HG03175 (cell line): ENCODE results near the gene VGLL1.

Experiments
- ATAC-seq: cut with Tn5 transposase; IDR thresholded peaks from one replicate; pipeline ENCODE4 v1.9.1; 2021; ENCODE audit warnings: mild to moderate bottlenecking, moderate library complexity; ENCODE audit not compliant: unreplicated experiment

Gene VGLL1, protein sequence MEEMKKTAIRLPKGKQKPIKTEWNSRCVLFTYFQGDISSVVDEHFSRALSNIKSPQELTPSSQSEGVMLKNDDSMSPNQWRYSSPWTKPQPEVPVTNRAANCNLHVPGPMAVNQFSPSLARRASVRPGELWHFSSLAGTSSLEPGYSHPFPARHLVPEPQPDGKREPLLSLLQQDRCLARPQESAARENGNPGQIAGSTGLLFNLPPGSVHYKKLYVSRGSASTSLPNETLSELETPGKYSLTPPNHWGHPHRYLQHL

GRCh38 chrX:136531951-136532350 lies at the start of gene VGLL1:
Gene VGLL1 (plus strand): TSS chrX:136532215. CDS start chrX:136536021, 3,806 bp downstream.
- ATAC-seq: no peak

DNA sequence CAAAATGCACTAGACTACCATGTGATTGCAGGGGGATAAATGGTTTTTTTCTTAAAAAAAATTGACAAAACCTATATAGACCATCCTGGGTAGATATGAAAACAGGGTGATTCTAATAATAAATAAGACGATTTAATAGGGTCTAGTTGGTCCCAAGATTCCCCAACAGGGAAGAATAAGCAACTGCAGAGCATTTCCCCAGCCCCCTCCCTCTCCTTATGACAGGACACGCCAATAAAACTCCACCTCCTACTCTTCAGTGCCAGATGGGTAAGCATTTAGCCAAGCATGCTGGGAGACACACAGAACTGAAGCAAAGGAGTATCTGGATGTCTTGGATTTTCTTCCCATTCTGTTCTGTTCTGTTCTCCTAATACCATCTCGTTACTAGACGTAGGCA lies 44.4 kb upstream of the VGLL1 start, which contains the start of gene BRS3:
Gene BRS3 (plus strand): TSS at position 301 of the 400 bp plus-strand sequence. CDS start 168 bp downstream, outside the sequence.
- no peak for ATAC-seq

DNA sequence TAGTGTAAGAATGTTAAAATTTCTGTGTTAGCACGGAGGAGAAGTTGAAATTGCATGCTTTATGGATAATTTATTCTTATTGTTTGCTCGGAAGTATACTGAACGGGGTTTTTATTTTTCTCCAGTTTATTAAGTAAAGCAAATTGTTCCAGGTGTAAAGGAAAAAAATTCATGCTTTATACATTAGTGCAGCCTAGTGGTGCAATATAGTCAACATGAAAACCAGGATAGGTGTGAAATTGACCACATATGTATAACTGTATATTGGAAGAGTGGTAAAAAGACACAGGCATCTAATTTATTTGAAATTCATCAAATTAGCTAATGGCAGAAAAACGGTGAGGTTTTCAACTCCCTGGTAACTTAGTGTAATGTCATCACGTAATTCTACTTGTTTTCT lies 43.3 kb upstream of the VGLL1 start:
- ATAC-seq: no peak

DNA sequence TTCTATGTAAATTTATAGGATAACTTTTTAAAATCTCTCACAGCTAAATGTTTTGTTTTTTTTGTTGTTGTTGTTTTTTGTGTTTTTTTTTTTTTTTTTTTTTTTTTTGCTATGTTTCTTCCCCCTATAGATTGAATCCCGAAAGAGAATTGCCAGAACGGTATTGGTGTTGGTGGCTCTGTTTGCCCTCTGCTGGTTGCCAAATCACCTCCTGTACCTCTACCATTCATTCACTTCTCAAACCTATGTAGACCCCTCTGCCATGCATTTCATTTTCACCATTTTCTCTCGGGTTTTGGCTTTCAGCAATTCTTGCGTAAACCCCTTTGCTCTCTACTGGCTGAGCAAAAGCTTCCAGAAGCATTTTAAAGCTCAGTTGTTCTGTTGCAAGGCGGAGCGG lies 40.2 kb upstream of the VGLL1 start:
- no peak for ATAC-seq

- ATAC-seq: no peak
Observed at GRCh38 chrX:136493011-136493410, 39.0 kb upstream of the VGLL1 start.

- no peak for ATAC-seq
Observed at GRCh38 chrX:136495043-136495442, 37.0 kb upstream of the VGLL1 start.

DNA sequence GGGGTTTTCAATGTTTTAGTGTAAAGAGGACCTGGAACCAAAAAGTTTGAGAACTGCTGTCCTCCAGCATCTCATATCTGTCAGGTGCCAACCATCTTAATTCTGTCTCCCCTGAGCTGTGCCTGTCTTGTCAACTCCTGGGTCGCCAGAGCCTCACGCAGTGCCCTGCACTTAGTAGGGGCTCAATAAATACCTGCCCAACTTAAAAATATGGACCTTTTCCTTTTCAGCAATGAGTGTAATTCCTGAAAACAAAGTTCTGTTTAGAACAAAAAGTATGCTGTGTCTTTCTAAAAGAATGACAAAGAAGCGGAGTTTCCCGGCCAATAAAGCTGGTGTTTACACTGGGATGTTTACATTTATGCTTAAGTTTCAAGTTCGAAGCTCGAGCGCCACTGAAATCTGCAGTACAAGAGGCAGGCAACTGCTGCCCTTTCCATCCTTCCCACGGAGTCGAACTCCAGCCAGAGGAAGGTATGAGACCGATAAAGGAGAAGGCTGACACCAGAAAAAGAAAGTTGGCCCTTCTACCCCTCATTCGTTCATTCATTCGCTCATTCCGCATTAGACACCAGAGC lies 35.7 kb upstream of the VGLL1 start:
- peak; percentile 3 for ATAC-seq

DNA sequence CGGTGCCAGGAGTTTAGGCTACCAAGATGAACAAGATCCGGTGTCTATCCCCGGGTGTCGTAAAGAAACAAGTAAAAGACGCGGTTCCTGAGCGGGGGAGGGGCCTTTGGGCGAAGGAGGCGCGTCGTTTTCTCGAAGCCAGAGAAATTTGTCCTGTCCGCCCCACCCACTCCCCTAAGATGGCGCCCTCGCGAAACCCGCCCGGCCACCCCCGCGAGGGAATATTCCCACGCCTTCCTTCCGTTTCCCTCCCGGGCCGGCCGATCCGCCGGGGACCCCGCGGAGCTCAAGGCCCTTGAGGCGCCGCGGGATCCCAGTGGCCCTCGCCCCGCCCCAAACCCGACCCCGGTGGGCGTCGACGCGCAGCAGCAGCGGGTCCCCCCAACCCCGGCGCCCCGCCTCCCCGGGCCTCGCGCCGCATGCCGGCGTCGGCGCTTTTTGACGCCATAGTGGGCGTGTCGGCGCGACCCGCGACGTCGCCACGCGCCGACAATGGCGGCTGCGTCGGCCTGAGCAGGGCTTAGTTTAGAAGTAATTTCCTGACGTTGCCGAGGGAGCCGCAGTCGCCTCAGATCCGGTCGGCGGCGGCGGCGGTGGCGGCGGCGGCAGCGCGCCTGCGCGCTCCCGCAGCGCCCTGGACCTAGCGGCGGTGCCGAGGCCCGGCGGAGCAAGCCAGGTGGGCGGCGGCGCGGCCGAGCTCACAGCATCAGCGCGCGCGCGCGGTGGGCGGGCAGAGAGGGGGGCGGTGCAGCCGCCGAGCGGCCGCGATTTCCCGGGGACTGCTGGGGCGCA lies 35.1 kb upstream of the VGLL1 start:
- ATAC-seq: peak; percentile 82

- peak; percentile 16 for ATAC-seq
Observed at GRCh38 chrX:136497556-136498052, 34.4 kb upstream of the VGLL1 start, which contains the start of gene HTATSF1. Gene HTATSF1 (plus strand): TSS chrX:136497592. CDS start chrX:136497685, 93 bp downstream.

GRCh38 chrX:136519069-136519468 lies 12.9 kb upstream of the VGLL1 start:
- ATAC-seq: no peak

- ATAC-seq: no peak
Observed at GRCh38 chrX:136523770-136524169, 8.2 kb upstream of the VGLL1 start.

DNA sequence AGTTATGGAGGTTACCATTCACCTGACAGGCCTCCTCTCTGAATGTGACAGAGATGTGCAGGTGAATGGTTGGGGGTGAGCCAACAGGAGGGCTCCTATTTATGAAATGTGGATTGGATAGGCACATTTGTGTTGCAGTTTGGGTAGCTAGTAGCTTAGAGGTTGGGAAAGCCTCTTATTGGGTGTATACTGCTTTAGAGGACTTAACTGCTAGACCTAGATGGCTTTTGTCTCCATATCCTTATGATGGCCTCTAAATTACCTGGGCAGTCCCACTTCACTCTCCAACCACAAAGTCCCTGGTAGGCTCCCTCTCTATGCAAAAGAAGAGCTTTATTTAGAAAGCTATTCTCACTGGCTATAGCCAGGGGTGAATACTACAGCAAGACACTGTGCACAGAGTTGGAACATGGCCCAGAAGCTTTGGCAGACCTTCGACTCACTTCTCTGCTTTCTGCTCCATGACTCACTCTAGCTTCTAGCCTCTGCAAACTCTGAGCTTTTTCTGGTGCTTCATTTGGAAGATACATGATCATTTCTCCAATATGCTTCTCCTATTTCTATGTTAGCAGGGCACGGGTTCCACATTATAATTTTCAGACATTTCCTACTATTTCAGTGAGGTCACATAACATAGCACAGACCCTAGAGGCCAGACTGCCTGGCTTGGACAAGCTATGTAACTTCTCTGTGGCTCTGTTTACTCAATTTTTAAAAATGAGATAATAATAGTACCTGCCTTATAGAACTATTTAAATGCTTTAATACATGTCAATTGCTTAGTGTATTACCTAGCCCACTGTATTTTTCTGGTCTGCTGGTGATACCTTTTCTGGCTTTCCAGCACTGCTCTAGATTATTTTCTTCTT lies 6.0 kb upstream of the VGLL1 start:
- no peak for ATAC-seq

GRCh38 chrX:136528645-136529315 lies 3.2 kb upstream of the VGLL1 start:
- ATAC-seq: no peak

- no peak for ATAC-seq
Observed at GRCh38 chrX:136529795-136530194, 2.2 kb upstream of the VGLL1 start.

DNA sequence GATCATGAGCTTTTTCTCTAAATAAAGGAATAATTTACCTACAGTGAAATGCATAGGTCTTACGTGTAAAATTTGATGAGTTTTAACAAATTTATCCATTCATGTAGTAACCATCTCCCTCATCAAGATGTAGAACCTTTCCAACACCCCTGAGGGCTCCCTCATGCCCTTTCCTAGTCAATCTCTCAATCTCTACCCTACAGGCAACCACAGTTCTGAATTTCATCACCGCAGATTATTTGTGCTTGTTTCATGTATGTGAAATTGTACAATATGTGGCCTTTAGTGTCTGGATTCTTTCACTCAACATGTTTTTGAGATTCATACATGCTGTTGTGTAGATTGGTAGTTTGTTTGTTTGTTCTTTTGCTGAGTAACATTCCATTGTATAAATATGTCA lies 2.1 kb downstream of the VGLL1 start:
- ATAC-seq: no peak

DNA sequence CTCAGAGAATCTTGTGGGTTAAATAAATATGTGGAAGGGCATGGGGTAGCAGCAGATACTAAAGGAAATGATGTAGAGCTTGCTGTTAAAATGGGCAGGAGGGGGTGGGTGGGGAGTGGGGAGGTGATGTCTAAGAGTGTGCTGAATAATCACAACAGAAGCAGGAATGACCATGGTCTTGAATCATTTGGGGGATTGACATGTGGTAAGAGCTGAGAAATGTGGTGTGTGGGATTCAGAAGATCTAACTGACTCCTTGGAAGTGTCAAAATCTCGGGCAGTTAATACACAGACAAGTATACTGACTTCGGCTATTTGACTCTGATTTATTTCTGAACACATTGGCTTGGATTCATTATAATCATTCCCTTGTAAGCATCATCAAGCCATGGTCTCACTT lies 6.8 kb downstream of the VGLL1 start:
- ATAC-seq: no peak

DNA sequence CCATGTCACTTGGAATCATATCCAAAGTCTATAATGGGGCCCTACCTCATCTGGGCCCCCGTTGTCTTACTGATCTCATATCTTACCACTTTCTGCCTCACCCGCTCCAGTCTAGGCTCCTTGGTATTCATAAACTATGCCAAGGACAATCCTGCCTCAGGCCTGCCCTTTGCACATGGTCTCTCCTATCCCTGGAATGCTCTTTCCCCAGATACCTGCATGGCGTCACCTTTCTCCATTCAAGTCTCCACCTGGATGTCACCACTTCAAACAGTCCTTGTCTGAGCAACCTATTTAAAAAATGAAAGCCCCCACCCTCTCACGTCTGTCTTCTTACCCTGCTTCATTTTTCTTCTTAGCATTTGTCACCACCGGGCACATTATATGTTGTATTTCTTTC lies 8.2 kb downstream of the VGLL1 start:
- no peak for ATAC-seq

DNA sequence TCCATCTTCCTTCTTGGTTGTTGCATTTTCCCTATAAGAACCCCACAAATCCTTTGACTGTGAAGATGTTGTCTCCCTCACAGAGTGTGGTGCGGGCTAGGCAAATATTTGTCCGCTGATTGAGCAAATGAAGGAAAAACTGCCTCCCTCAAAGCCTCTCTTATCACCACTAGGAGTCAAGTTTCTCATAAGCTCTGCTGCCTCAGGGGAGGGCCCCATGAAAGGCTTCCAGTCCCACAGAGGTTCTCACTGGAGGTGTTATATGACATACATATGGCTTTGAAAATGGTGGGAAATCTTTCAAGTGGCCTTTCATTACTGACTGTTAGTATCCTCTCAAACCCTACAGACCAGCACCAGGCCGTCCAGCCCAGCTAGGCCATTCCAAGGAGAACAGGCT lies 9.3 kb downstream of the VGLL1 start:
- ATAC-seq: no peak

- no peak for ATAC-seq
Observed at GRCh38 chrX:136542281-136542680, 10.3 kb downstream of the VGLL1 start.

GRCh38 chrX:136546371-136546781 lies 14.4 kb downstream of the VGLL1 start:
- no peak for ATAC-seq
